Peyer's patch (tissue), 4 donors: ENCODE data around the gene ZNF598. TPM values are rescaled to one million over a fixed set of nuclear protein-coding genes. Genes with fewer than 3 reads are reported as not detected.
A peak's percentile ranks its signal among the peaks of the same experiment; 100 is the strongest.

ENCODE experiments used
- DNase-seq, 3 donors: peaks; one replicate each; pipeline ENCODE4 v3.0.0-alpha.2; 2017 to 2019
- H3K27ac ChIP-seq, 4 donors: fragments of 200-600 bp; sonication (generic); one replicate each; pipeline ENCODE4 v1.5.1; 2016 to 2019
- H3K27me3 ChIP-seq, 2 donors: fragments of 200-600 bp; sonication (generic); one replicate each; pipeline ENCODE4 v1.5.1; 2019
- H3K36me3 ChIP-seq, 3 donors: fragments of 200-600 bp; sonication (generic); one replicate each; pipeline ENCODE4 v1.5.1; 2016 to 2019
- H3K4me1 ChIP-seq, 4 donors: fragments of 200-600 bp; sonication (generic); one replicate each; pipeline ENCODE4 v1.5.1; 2016 to 2019
- H3K4me3 ChIP-seq, 4 donors: fragments of 200-600 bp; sonication (generic); 1 replicate in 3 of 4; 2 replicates in 1 of 4; pipeline ENCODE4 v1.5.1; 2016 to 2019; ENCODE audit warnings: mild to moderate bottlenecking in 1 of 4
- H3K9me3 ChIP-seq, 4 donors: fragments of 200-600 bp; sonication (generic); one replicate each; pipeline ENCODE4 v1.5.1; 2016 to 2019; ENCODE audit warnings: mild to moderate bottlenecking in 1 of 4
- POLR2A ChIP-seq, 2 donors: fragments of 450-650 bp; IDR thresholded peaks; one replicate each; pipeline ENCODE4 v1.5.1; 2017; ENCODE audit warnings: antibody characterized with exemption in 2 of 2, mild to moderate bottlenecking in 2 of 2, moderate library complexity in 2 of 2
- total RNA-seq, 4 donors: library from RNA; depleted of rRNA; stranded (reverse); fragments of >200 nt; gene quantifications; one replicate each; pipeline ENCODE4 v1.1.0, GENCODE V29; 2016
- TF ChIP-seq, protein P1 (sequence below), 6 experiments: fragments of 450-650 bp in 4 of 6; fragments of 200-600 bp in 2 of 6; sonication (generic) in 1 of 6; IDR thresholded peaks; one replicate each; pipeline ENCODE4 v1.5.1; 2017 to 2019; ENCODE audit warnings: antibody characterized with exemption in 6 of 6, mild to moderate bottlenecking in 3 of 6, moderate library complexity in 1 of 6

Gene ZNF598
- total RNA-seq, 4 donors from 2014 or later: 48.5 to 84.0 (median 51.4) TPM

DNA sequence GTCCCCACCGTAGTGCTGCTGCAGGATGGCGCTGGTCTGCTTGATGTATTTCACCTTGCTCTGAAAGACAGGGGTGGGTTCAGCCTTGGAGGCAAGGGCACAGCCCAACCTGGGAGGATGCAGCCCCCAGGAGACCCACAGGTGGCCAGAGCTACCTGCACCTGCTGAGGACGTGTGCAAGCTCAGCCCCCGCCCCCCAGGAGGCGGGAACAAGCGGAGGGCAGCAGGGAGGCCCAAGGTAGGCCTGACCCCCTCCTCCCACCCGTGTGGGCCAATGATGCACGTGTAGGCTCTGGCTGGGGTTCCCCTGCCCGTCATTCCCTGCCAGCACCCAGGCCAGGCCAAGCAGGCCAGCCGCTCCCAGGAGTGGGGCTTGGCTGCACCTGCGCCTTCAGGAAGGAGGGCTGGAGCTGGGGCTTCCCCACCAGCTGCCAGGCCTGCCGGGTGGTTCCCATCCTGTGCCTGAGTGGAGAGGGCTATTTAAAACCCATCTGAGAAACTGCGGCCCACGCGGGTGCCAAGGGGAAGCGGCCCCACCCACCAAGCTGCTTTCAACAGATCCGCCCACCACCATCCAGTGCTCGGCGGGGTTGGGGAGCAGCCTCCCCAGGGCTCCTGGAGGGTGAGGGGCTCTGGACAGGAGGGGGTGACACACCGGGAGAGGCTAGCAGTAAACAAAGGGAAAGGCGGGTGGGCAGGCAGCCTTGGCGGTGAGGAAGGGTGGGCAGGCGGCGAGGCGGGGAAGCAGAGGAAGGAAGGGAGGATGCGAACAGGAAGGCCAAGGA is 34.2 kb upstream of the ZNF598 start:
- no peak for TF ChIP-seq POLR2A (IDR thresholded peaks at IDR 0.05)
- TF ChIP-seq, protein P1, sequence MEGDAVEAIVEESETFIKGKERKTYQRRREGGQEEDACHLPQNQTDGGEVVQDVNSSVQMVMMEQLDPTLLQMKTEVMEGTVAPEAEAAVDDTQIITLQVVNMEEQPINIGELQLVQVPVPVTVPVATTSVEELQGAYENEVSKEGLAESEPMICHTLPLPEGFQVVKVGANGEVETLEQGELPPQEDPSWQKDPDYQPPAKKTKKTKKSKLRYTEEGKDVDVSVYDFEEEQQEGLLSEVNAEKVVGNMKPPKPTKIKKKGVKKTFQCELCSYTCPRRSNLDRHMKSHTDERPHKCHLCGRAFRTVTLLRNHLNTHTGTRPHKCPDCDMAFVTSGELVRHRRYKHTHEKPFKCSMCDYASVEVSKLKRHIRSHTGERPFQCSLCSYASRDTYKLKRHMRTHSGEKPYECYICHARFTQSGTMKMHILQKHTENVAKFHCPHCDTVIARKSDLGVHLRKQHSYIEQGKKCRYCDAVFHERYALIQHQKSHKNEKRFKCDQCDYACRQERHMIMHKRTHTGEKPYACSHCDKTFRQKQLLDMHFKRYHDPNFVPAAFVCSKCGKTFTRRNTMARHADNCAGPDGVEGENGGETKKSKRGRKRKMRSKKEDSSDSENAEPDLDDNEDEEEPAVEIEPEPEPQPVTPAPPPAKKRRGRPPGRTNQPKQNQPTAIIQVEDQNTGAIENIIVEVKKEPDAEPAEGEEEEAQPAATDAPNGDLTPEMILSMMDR (IDR thresholded peaks at IDR 0.05): no peak
- Histone ChIP-seq H3K4me1 (peaks cover 7 to 72% (median 13%) of the 10 kb centered on the region in 4 donors), H3K27me3 (no peaks in the 10 kb centered on the region), H3K9me3 (no peaks in the 10 kb centered on the region), H3K36me3 (no peaks in the 10 kb centered on the region), H3K27ac (peak overlapping the region in 3 of 4 donors; percentile 38 to 67 (median 58)), H3K4me3 (no peak overlapping the region)
- DNase-seq: no peak

DNA sequence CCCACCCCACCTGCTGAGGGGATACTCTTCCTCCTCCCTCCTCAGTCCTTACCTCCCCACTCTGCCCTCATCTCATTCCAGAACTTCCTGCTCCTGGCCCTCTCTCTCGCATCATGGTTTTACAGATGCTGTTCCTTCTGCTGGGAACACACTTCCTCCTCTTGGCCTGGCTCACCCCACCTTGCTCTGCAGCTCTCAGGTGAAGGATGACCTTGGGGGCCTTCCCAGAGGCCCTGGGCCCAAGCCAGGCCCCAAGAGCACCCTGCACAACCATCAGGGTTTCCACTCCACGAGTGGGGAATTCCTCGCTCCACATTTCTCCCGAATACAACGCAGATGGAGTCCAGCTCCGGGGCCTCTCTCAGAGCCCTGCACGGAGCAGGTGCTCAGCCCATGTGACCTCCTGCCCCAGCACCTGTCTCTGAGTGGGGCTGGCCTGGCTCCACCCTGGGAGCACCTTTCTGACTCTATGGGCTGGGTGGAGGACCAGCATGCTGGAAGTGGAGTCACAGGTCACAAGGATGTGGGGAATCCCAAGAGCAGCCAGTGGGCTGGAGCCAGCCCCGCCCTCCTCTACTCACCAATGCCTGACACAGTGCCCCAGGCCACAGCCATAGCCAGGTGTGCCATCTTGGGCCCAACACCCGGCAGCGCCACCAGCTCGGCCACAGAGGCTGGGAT is 33.5 kb upstream of the ZNF598 start:
- H3K27me3 ChIP-seq: no peaks in the 10 kb centered on the region
- H3K4me3 ChIP-seq: no peak overlapping the region
- no peaks in the 10 kb centered on the region for H3K36me3 ChIP-seq
- peak overlapping the region in 3 of 4 donors; percentile 25 to 67 (median 58) for H3K27ac ChIP-seq
- DNase-seq: no peak
- no peaks in the 10 kb centered on the region for H3K9me3 ChIP-seq
- TF ChIP-seq, protein P1 (IDR thresholded peaks at IDR 0.05): no peak
- TF ChIP-seq POLR2A (IDR thresholded peaks at IDR 0.05): no peak
- peaks cover 4 to 74% (median 11%) of the 10 kb centered on the region in 4 donors for H3K4me1 ChIP-seq

DNA sequence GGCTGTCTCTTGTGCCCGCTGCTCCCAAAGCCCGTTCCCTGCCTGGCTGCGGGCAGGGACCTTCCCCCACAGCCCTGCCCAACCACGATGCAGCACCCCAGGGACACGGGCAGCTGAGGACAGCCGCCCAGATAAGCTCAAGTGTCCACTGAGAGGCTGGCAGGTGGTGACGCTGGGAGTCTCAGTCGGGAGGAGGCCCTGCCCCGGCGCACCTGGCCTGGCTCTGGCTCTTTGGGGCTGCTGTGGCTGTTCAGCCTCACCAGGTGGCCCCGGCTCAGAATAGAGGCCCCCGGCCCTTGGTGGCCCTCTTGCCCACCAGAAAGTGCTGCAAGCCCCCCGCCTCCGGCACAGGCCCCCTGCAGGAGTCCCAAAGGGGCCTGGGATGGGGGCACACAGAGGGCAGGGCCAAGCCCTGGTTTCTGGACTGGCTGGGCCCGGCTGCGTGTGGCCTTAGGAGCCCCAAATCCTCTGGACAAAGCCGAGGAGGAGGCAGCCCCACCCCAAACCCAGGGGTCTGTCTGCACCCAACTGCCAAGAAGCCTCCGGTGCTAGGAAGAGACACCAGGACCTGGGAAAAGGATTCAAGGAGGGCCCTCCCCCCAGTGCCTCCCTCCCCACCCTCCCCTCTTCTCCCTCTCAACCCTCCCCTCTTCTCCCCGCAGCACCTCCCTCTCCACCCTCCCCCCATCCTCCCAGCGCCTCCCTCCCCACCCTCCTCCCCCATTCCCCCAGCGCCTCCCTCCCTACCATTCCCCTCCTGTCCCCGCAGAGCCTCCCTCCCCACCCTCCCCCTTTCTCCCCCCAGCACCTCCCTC is 32.8 kb upstream of the ZNF598 start:
- H3K4me3 ChIP-seq: no peak overlapping the region
- no peaks in the 10 kb centered on the region for H3K27me3 ChIP-seq
- H3K27ac ChIP-seq: peak overlapping the region; percentile 5 to 67 (median 23)
- no peaks in the 10 kb centered on the region for H3K36me3 ChIP-seq
- no peak for TF ChIP-seq POLR2A (IDR thresholded peaks at IDR 0.05)
- TF ChIP-seq, protein P1 (IDR thresholded peaks at IDR 0.05): no peak
- no peak for DNase-seq
- H3K9me3 ChIP-seq: no peaks in the 10 kb centered on the region
- H3K4me1 ChIP-seq: peaks cover 4 to 80% (median 11%) of the 10 kb centered on the region in 4 donors

DNA sequence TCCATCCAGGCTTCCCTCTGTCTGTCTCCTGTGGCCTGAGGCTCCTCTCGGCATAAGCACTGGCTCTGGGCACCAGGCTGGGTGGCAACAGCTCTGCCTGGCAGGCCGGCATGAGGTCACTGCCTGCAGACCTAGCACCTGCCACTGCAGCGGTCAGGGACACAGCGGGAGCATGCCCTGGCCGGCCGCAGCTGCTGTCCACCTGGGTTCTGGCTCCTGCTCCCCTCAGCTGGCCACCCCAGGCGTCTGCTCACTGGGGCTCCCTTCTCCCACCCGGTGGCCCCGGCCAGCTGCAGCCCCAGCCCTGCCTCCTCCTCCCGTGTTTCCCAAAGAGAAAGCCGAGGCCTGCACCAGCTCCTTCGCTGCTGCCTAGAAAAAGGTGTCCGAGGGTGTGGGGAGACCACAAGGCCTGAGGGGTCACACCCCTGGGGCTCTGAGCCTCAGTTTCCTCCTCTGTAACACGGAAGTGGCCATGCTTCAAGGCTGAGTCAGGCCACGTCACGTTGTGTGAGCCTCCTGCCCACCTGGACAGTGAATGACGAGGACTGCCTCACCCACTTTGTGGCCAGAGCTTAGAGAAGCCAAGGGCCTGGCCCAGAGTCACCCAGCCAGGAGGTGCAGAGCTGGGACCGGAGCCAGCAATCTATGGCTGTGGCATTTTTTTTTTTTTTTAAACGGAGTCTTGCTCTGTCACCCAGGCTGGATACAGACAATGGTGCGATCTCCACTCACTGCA is 31.3 kb upstream of the ZNF598 start:
- no peaks in the 10 kb centered on the region for H3K9me3 ChIP-seq
- H3K27me3 ChIP-seq: no peaks in the 10 kb centered on the region
- H3K4me3 ChIP-seq: no peak overlapping the region
- H3K36me3 ChIP-seq: no peaks in the 10 kb centered on the region
- no peak for DNase-seq
- peaks cover 0 to 81% (median 3%) of the 10 kb centered on the region in 4 donors for H3K4me1 ChIP-seq
- TF ChIP-seq POLR2A (IDR thresholded peaks at IDR 0.05): no peak
- TF ChIP-seq, protein P1 (IDR thresholded peaks at IDR 0.05): no peak
- peak overlapping the region in 3 of 4 donors; percentile 72 to 91 (median 84) for H3K27ac ChIP-seq
